Spleen (tissue), 11 donors: Measurements from ENCODE around the gene TEDC1. TPM values are rescaled to one million over a fixed set of nuclear protein-coding genes. Genes with fewer than 3 reads are reported as not detected.
A peak's percentile ranks its signal among the peaks of the same experiment; 100 is the strongest.

Experiments
- DNase-seq: peaks from one replicate; pipeline ENCODE4 v3.0.0-alpha.2; 2020
- H3K27ac ChIP-seq, 8 donors: fragments of 200-600 bp; sonication (generic) in 7 of 8; 1 replicate in 4 of 8; 2 replicates in 4 of 8; pipeline versions ENCODE4 v1.5.0 to v1.8.0; 2016 to 2021; ENCODE audit warnings: inconsistent platforms in 4 of 8, mild to moderate bottlenecking in 4 of 8, moderate library complexity in 1 of 8
- H3K27me3 ChIP-seq, 7 donors: fragments of 200-600 bp; sonication (generic) in 6 of 7; replicated peaks in 1 of 7; 1 replicate in 4 of 7; 2 replicates in 3 of 7; pipeline versions ENCODE4 v1.5.0 to v1.8.0; 2016 to 2021; ENCODE audit warnings: inconsistent platforms in 3 of 7, mild to moderate bottlenecking in 1 of 7
- H3K36me3 ChIP-seq, 6 donors: fragments of 200-600 bp; sonication (generic) in 5 of 6; 1 replicate in 4 of 6; 2 replicates in 2 of 6; pipeline versions ENCODE4 v1.5.0 to v1.8.0; 2016 to 2021; ENCODE audit warnings: inconsistent platforms in 2 of 6
- H3K4me1 ChIP-seq, 6 donors: fragments of 200-600 bp; sonication (generic) in 5 of 6; 1 replicate in 3 of 6; 2 replicates in 3 of 6; pipeline versions ENCODE4 v1.5.0 to v1.8.0; 2016 to 2021; ENCODE audit warnings: inconsistent platforms in 3 of 6
- H3K4me3 ChIP-seq, 8 donors: fragments of 200-600 bp; sonication (generic) in 7 of 8; 1 replicate in 4 of 8; 2 replicates in 4 of 8; pipeline versions ENCODE4 v1.5.0 to v1.8.0; 2016 to 2021; ENCODE audit warnings: inconsistent platforms in 4 of 8, mild to moderate bottlenecking in 4 of 8, moderate library complexity in 2 of 8
- H3K9me3 ChIP-seq, 8 donors: fragments of 200-600 bp; sonication (generic) in 7 of 8; 1 replicate in 4 of 8; 2 replicates in 4 of 8; pipeline versions ENCODE4 v1.5.0 to v1.8.0; 2016 to 2021; ENCODE audit warnings: inconsistent platforms in 4 of 8
- CTCF ChIP-seq, 11 experiments: fragments of 200-600 bp in 7 of 11; fragments of 450-650 bp in 4 of 11; sonication (generic) in 4 of 11; IDR thresholded peaks in 8 of 11; conservative IDR thresholded peaks in 3 of 11; 1 replicate in 7 of 11; 2 replicates in 4 of 11; pipeline versions ENCODE4 v1.4.0 to v1.8.0; 2016 to 2021; ENCODE audit warnings: antibody characterized with exemption in 11 of 11, inconsistent platforms in 4 of 11, mild to moderate bottlenecking in 1 of 11
- POLR2A ChIP-seq, 3 donors: fragments of 450-650 bp; IDR thresholded peaks; one replicate each; pipeline ENCODE4 v1.5.1; 2017; ENCODE audit warnings: antibody characterized with exemption in 3 of 3, mild to moderate bottlenecking in 1 of 3
- POLR2AphosphoS5 ChIP-seq, 3 donors: sonication (generic); formaldehyde crosslinking; IDR thresholded peaks; one replicate each; pipeline ENCODE4 v1.5.1; 2017; ENCODE audit warnings: antibody characterized with exemption in 3 of 3
- WGBS, 5 donors: extraction: QIAGEN DNeasy Blood & Tissue Kit in 3 of 5; methylation state at CpG; one replicate each; pipeline versions ENCODE4 v1.1.5 to v1.1.7; 2013 to 2018; 5-methylcytosine and 5-hydroxymethylcytosine counted together
- intact Hi-C: fragments of 100-400 bp; cut with DNase I; formaldehyde crosslinking; loops from one replicate; pipeline ENCODE4 v1.15.0; 2023; ENCODE audit warnings: low total_unique reads
- polyA plus RNA-seq, 3 donors: library from polyadenylated mRNA; stranded (reverse); fragments of 200-250 nt; gene quantifications; one replicate each; pipeline ENCODE4 v1.2.1, GENCODE V29; 2013
- total RNA-seq, 7 donors: library from RNA; depleted of rRNA in 3 of 7; stranded (reverse); fragments of >200 nt in 3 of 7; fragmentation: NEBNext Ultra II Directional in 4 of 7; extraction: Animal tissue kit (Norgen Biotek cat#: 25700) in 4 of 7; gene quantifications; one replicate each; pipeline versions ENCODE4 v1.1.0 to v1.2.1, GENCODE V29; 2016 to 2021
- donor health status: healthy with polysubstance abuse.
- donor health status: DM: no; HTN: no; CAD: no; lungs with moderate emphysema.
- donor health status: DM: no; HTN: no; CAD: no.
- donor health status: Bipolar disorder and iron deficiency.
- donor health status: healthy.
- donor health status: DM: no; HTN: no; CAD: no.
- donor health status: DM: yes; HTN: yes; CAD: no.

The TEDC1 gene
- total and polyA plus RNA-seq, 10 donors: 5.3 to 31.5 (median 12.3) TPM

- 93 to 97% (median 94%) methylated on average over 19 to 33 of the region's 33 CpGs for WGBS, 5 donors
- peaks cover 0 to 96% (median 65%) of the 10 kb centered on the region in 6 donors for H3K36me3 ChIP-seq
These were observed 26.5 kb upstream of the TEDC1 start for GRCh38 chr14:105464501-105464900.

GRCh38 chr14:105465209-105466031 is 25.6 kb upstream of the TEDC1 start:
- Histone ChIP-seq H3K36me3 (peaks cover 0 to 100% (median 68%) of the 10 kb centered on the region in 6 donors), H3K27ac (peak overlapping the region in 1 of 8 donors; percentile 26)
- WGBS, 5 donors: 82 to 94% (median 87%) methylated on average over 3 to 20 of the region's 20 CpGs

More at GRCh38 chr14:105464501-105464900, 26.5 kb upstream of the TEDC1 start:
- Histone ChIP-seq H3K27ac (no peak overlapping the region), H3K4me1 (peaks cover 0 to 25% (median 11%) of the 10 kb centered on the region in 6 donors), H3K9me3 (no peaks in the 10 kb centered on the region), H3K4me3 (no peak overlapping the region), H3K27me3 (no peaks in the 10 kb centered on the region)
- no peak for DNase-seq
- intact Hi-C loops: no loop called here
- TF ChIP-seq CTCF (IDR thresholded peaks at IDR 0.05 in 8 of 11, conservative IDR thresholded peaks at IDR 0.05 in 3 of 11) (no peak), POLR2AphosphoS5 (IDR thresholded peaks at IDR 0.05) (peak in 1 of 3 donors; percentile 45)

GRCh38 chr14:105466531-105467248 is 24.4 kb upstream of the TEDC1 start:
- TF ChIP-seq CTCF (IDR thresholded peaks at IDR 0.05 in 8 of 11, conservative IDR thresholded peaks at IDR 0.05 in 3 of 11): no peak
- no peak for TF ChIP-seq POLR2A (IDR thresholded peaks at IDR 0.05)
- TF ChIP-seq POLR2AphosphoS5 (IDR thresholded peaks at IDR 0.05): peak in 1 of 3 donors; percentile 36
- H3K36me3 ChIP-seq: peaks cover 0 to 97% (median 61%) of the 10 kb centered on the region in 6 donors
- intact Hi-C loops: no loop called here
- no peaks in the 10 kb centered on the region for H3K9me3 ChIP-seq
- peak overlapping the region in 1 of 8 donors; percentile 26 for H3K27ac ChIP-seq
- H3K4me1 ChIP-seq: peaks cover 0 to 45% (median 16%) of the 10 kb centered on the region in 6 donors
- no peak for DNase-seq
- H3K4me3 ChIP-seq: no peak overlapping the region
- H3K27me3 ChIP-seq: no peaks in the 10 kb centered on the region
- WGBS, 5 donors: 88 to 95% (median 93%) methylated on average over 35 to 53 of the region's 53 CpGs

More at GRCh38 chr14:105465209-105466031, 25.6 kb upstream of the TEDC1 start:
- intact Hi-C loops: no loop called here
- Histone ChIP-seq H3K9me3 (no peaks in the 10 kb centered on the region), H3K4me3 (no peak overlapping the region), H3K27me3 (no peaks in the 10 kb centered on the region), H3K4me1 (peaks cover 0 to 34% (median 14%) of the 10 kb centered on the region in 6 donors)
- no peak for DNase-seq
- TF ChIP-seq CTCF (IDR thresholded peaks at IDR 0.05 in 8 of 11, conservative IDR thresholded peaks at IDR 0.05 in 3 of 11) (no peak), POLR2A (IDR thresholded peaks at IDR 0.05) (no peak), POLR2AphosphoS5 (IDR thresholded peaks at IDR 0.05) (peak; percentile 35 to 54 (median 48))
